SK-N-SH (cell line): ENCODE data around the gene SLC27A2.

ENCODE experiments used
- CTCF ChIP-seq: fragments of 200-600 bp; sonication (generic); IDR thresholded peaks from 2 replicates; pipeline ENCODE4 v1.6.1; 2017; ENCODE audit warnings: antibody characterized with exemption, mild to moderate bottlenecking, moderate library complexity
- MAX ChIP-seq: IDR thresholded peaks from 2 replicates; pipeline ENCODE4 v1.4.0; 2012; ENCODE audit warnings: low read depth
- POLR2AphosphoS5 ChIP-seq: IDR thresholded peaks from 2 replicates; pipeline ENCODE4 v1.6.1; 2012; ENCODE audit warnings: low read depth, low read length
- USF2 ChIP-seq: fragments of 150-350 bp; IDR thresholded peaks from 2 replicates; pipeline ENCODE4 v1.6.1; 2017; ENCODE audit warnings: antibody characterized with exemption, low read length, low read depth, borderline replicate concordance

- TF ChIP-seq MAX (no peak), USF2 (no peak), POLR2AphosphoS5 (no peak), CTCF (no peak)
Measured at GRCh38 chr15:50218691-50219090, 36.7 kb downstream of the SLC27A2 start.
